Islet of Langerhans (tissue), 1 donor: Measurements from ENCODE around the gene FAM110D.

Source experiments
- FAIRE-seq: peaks from one replicate; lab custom pipeline; 2011; peaks lifted over from hg19 to GRCh38; lab: Jason Lieb, UNC

Gene FAM110D

GRCh38 chr1:26163684-26164035 is 4.8 kb downstream of the FAM110D start:
- no peak for FAIRE-seq

GRCh38 chr1:26164036-26164860 is 5.4 kb downstream of the FAM110D start:
- no peak for FAIRE-seq

- FAIRE-seq: no peak
Observed at GRCh38 chr1:26164861-26165842, 6.3 kb downstream of the FAM110D start.

- FAIRE-seq: no peak
Observed at GRCh38 chr1:26166719-26167281, 7.9 kb downstream of the FAM110D start.

- no peak for FAIRE-seq
Observed at GRCh38 chr1:26168410-26169197, 9.7 kb downstream of the FAM110D start, which contains the start of gene C1orf232. C1orf232 (minus strand) TSS chr1:26168963; CDS start chr1:26168499, 464 bp downstream.

GRCh38 chr1:26169198-26169554 is 10.3 kb downstream of the FAM110D start:
- FAIRE-seq: no peak

GRCh38 chr1:26169669-26170471 is 11.0 kb downstream of the FAM110D start, which contains the start of gene ZNF593:
ZNF593 (plus strand) TSS chr1:26169908; CDS start chr1:26169984, 76 bp downstream.
- FAIRE-seq: no peak

GRCh38 chr1:26170472-26170821 is 11.6 kb downstream of the FAM110D start:
- no peak for FAIRE-seq

- no peak for FAIRE-seq
Observed at GRCh38 chr1:26171084-26172072, 12.5 kb downstream of the FAM110D start, which contains the start of gene ZNF593OS. ZNF593OS (minus strand) TSS chr1:26171832; CDS start chr1:26171661, 171 bp downstream.

- no peak for FAIRE-seq
Observed at GRCh38 chr1:26175346-26175745, 16.5 kb downstream of the FAM110D start.

- FAIRE-seq: no peak
Observed at GRCh38 chr1:26177182-26177684, 18.4 kb downstream of the FAM110D start, which contains the start of gene CNKSR1. CNKSR1 (plus strand) TSS chr1:26177491; CDS start chr1:26177548, 57 bp downstream.

GRCh38 chr1:26180010-26180506 is 21.2 kb downstream of the FAM110D start:
- FAIRE-seq: no peak

GRCh38 chr1:26181586-26182382 is 22.9 kb downstream of the FAM110D start:
- no peak for FAIRE-seq

- FAIRE-seq: no peak
Observed at GRCh38 chr1:26182383-26182696, 23.5 kb downstream of the FAM110D start.

GRCh38 chr1:26184086-26184485 is 25.2 kb downstream of the FAM110D start:
- FAIRE-seq: no peak

- no peak for FAIRE-seq
Observed at GRCh38 chr1:26184883-26185282, 26.0 kb downstream of the FAM110D start.

GRCh38 chr1:26187882-26188281 is 29.0 kb downstream of the FAM110D start:
- no peak for FAIRE-seq

GRCh38 chr1:26188477-26188876 is 29.6 kb downstream of the FAM110D start:
- no peak for FAIRE-seq
